SK-N-MC (cell line): ENCODE results near the gene SPIRE1.

Source experiments
- EZH2 ChIP-seq: fragments of 200-600 bp; sonication (generic); IDR thresholded peaks from one replicate; pipeline ENCODE4 v1.6.1; 2017; ENCODE audit warnings: antibody characterized with exemption
- POLR2AphosphoS5 ChIP-seq: IDR thresholded peaks from 2 replicates; pipeline ENCODE4 v1.6.1; 2012; ENCODE audit warnings: mild to moderate bottlenecking, low read depth, low read length, borderline replicate concordance

- TF ChIP-seq POLR2AphosphoS5 (no peak), EZH2 (no peak)
Measured at GRCh38 chr18:12442946-12443345, 215.0 kb downstream of the SPIRE1 start.
